ENCODE results near the gene AATK.

AATK gene

GRCh38 chr17:81076141-81076679 lies 89.8 kb downstream of the AATK start:
- TF ChIP-seq CTCF (IDR thresholded peaks at IDR 0.05; ENCODE audit: extremely low read depth, missing control alignments), result no peak
- DNase-seq (ENCODE audit: low spot score), result no peak

- DNase-seq (ENCODE audit: low spot score), result no peak
- no peak for TF ChIP-seq CTCF (IDR thresholded peaks at IDR 0.05; ENCODE audit: extremely low read depth, missing control alignments)
These were observed 90.7 kb downstream of the AATK start for GRCh38 chr17:81075307-81075706.

- TF ChIP-seq CTCF (IDR thresholded peaks at IDR 0.05; ENCODE audit: extremely low read depth, missing control alignments), result no peak
- no peak for DNase-seq (ENCODE audit: low spot score)
These were observed 91.1 kb downstream of the AATK start for GRCh38 chr17:81074875-81075274.

- TF ChIP-seq CTCF (IDR thresholded peaks at IDR 0.05; ENCODE audit: extremely low read depth, missing control alignments), result no peak
- DNase-seq (ENCODE audit: low spot score), result no peak
These were observed 91.8 kb downstream of the AATK start for GRCh38 chr17:81073967-81074839.

- no peak for DNase-seq (ENCODE audit: low spot score)
- TF ChIP-seq CTCF (IDR thresholded peaks at IDR 0.05; ENCODE audit: extremely low read depth, missing control alignments), result no peak
These were observed 94.0 kb downstream of the AATK start for GRCh38 chr17:81071761-81072741.

GRCh38 chr17:81070541-81071246 lies 95.3 kb downstream of the AATK start:
- TF ChIP-seq CTCF (IDR thresholded peaks at IDR 0.05; ENCODE audit: extremely low read depth, missing control alignments), result no peak
- no peak for DNase-seq (ENCODE audit: low spot score)

Measured in GM20000 (cell line).